ENCODE data around the gene NFATC1.

DNA sequence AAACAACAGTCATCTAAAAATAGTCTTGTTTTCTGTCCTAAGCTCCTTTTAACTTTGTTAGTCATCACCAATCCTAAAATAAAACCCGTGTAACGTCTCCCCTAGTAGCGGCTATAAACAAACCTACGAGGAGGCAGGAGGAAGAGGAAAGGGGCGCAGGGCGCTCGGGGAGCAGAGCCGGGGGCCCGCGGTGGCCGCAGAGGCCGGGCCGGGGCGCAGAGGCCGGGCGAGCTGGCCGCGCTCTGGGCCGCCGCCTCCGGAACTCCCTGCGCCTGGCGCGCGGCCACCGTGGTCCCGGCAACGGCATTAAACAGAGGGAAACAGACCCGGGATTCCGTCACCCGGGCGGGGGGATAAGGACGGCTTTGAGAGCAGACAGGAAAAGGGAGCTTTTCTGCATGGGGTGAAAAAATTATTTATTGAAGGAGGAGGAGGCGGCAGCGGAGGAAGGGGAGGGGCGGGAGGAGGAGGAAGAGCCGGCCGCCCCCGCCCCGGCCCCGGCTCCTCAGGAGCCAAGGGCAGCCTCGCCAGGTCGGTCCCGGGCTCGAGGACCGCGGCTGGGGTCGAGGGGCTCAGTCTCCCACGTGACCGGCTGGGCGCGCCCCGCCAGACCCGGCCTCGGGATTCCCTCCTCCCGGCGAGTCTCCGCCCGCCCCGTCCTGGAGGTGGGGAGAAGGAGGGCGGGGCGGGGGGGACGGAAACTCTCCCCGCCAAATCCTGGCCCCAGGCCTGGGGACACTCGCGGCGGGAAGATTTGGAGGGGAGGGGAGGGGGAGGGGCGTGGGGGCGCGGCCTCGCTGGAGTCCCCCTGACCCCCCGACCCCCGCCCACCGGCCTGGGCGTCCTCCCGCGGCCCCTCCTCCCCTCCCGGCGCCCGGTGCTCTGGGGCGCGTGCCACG, 1.8 kb upstream of the NFATC1 start:
- no peak for TF ChIP-seq RARB (CRISPR knock-in tag; IDR thresholded peaks at IDR 0.05)
- no peak for TF ChIP-seq ZC3H10 (CRISPR knock-in tag; IDR thresholded peaks at IDR 0.05)
- TF ChIP-seq GLIS3 (CRISPR knock-in tag; IDR thresholded peaks at IDR 0.05) = no peak
- TF ChIP-seq, protein P1, sequence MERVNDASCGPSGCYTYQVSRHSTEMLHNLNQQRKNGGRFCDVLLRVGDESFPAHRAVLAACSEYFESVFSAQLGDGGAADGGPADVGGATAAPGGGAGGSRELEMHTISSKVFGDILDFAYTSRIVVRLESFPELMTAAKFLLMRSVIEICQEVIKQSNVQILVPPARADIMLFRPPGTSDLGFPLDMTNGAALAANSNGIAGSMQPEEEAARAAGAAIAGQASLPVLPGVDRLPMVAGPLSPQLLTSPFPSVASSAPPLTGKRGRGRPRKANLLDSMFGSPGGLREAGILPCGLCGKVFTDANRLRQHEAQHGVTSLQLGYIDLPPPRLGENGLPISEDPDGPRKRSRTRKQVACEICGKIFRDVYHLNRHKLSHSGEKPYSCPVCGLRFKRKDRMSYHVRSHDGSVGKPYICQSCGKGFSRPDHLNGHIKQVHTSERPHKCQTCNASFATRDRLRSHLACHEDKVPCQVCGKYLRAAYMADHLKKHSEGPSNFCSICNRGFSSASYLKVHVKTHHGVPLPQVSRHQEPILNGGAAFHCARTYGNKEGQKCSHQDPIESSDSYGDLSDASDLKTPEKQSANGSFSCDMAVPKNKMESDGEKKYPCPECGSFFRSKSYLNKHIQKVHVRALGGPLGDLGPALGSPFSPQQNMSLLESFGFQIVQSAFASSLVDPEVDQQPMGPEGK (CRISPR knock-in tag; IDR thresholded peaks at IDR 0.05; ENCODE audit: borderline replicate concordance) = no peak
- TF ChIP-seq, protein P2, sequence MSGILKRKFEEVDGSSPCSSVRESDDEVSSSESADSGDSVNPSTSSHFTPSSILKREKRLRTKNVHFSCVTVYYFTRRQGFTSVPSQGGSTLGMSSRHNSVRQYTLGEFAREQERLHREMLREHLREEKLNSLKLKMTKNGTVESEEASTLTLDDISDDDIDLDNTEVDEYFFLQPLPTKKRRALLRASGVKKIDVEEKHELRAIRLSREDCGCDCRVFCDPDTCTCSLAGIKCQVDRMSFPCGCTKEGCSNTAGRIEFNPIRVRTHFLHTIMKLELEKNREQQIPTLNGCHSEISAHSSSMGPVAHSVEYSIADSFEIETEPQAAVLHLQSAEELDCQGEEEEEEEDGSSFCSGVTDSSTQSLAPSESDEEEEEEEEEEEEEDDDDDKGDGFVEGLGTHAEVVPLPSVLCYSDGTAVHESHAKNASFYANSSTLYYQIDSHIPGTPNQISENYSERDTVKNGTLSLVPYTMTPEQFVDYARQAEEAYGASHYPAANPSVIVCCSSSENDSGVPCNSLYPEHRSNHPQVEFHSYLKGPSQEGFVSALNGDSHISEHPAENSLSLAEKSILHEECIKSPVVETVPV (CRISPR knock-in tag; IDR thresholded peaks at IDR 0.05) = no peak
- TF ChIP-seq ESRRG (CRISPR knock-in tag; IDR thresholded peaks at IDR 0.05) = no peak
- no peak for TF ChIP-seq ARNTL (CRISPR knock-in tag; IDR thresholded peaks at IDR 0.05; ENCODE audit: borderline replicate concordance, low read depth)
- TF ChIP-seq, protein P3, sequence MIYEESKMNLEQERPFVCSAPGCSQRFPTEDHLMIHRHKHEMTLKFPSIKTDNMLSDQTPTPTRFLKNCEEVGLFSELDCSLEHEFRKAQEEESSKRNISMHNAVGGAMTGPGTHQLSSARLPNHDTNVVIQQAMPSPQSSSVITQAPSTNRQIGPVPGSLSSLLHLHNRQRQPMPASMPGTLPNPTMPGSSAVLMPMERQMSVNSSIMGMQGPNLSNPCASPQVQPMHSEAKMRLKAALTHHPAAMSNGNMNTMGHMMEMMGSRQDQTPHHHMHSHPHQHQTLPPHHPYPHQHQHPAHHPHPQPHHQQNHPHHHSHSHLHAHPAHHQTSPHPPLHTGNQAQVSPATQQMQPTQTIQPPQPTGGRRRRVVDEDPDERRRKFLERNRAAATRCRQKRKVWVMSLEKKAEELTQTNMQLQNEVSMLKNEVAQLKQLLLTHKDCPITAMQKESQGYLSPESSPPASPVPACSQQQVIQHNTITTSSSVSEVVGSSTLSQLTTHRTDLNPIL (CRISPR knock-in tag; IDR thresholded peaks at IDR 0.05; ENCODE audit: low read depth) = no peak
- TF ChIP-seq ZNF565 (CRISPR knock-in tag; conservative IDR thresholded peaks at IDR 0.05; ENCODE audit: low read depth) = no peak
- no peak for TF ChIP-seq ZFP30 (CRISPR knock-in tag; IDR thresholded peaks at IDR 0.05)
